KBM-7 (cell line): ENCODE measurements around the gene RNMT.
"Not testable (repeated sequence)": the region's sequence is repeated elsewhere in the genome, so short reads cannot be mapped to it uniquely, and the experiment has no call there.

Experiments used
- DNase-seq: peaks from one replicate; pipeline ENCODE4 v3.0.0-alpha.2; 2015
- in situ Hi-C: fragments of 300-500 bp; cut with MboI; formaldehyde crosslinking; loops from 2 replicates; pipeline ENCODE4 v1.14.3; 2020; ENCODE audit warnings: low sequenced_read_pairs, low pct_unique_long_range_greater_than_20kb, mixed read lengths

RNMT gene

GRCh38 chr18:13725566-13726231 lies 774 bp upstream of the RNMT start:
- in situ Hi-C loops, result no loop called here
- DNase-seq, result no peak

- in situ Hi-C loops, result no loop called here
Observed at GRCh38 chr18:13726972-13727331, 479 bp downstream of the RNMT start.

GRCh38 chr18:13730481-13730880 lies 4.0 kb downstream of the RNMT start:
- in situ Hi-C loops, result no loop called here
- DNase-seq, result no peak

More at GRCh38 chr18:13726972-13727331, 479 bp downstream of the RNMT start:
- DNase-seq, result no peak

- DNase-seq, result no peak
- in situ Hi-C loops, result no loop called here
Observed at GRCh38 chr18:13735681-13736080, 9.2 kb downstream of the RNMT start.

- in situ Hi-C loops, result no loop called here
- DNase-seq, result no peak
Observed at GRCh38 chr18:13745696-13746095, 19.2 kb downstream of the RNMT start.

- in situ Hi-C loops, result no loop called here
- no peak for DNase-seq
Observed at GRCh38 chr18:13746633-13747032, 20.2 kb downstream of the RNMT start.

- in situ Hi-C loops, DNase-seq: not testable (repeated sequence)
Observed at GRCh38 chr18:13751599-13751998, 25.1 kb downstream of the RNMT start.

- DNase-seq, result no peak
- in situ Hi-C loops, result no loop called here
Observed at GRCh38 chr18:13756261-13756660, 29.8 kb downstream of the RNMT start.

- DNase-seq, result no peak
- in situ Hi-C loops, result no loop called here
Observed at GRCh38 chr18:13756671-13757070, 30.2 kb downstream of the RNMT start.

- in situ Hi-C loops, result no loop called here
- DNase-seq, result no peak
Observed at GRCh38 chr18:13758622-13759021, 32.1 kb downstream of the RNMT start.

- in situ Hi-C loops, result no loop called here
- DNase-seq, result no peak
Observed at GRCh38 chr18:13760047-13760446, 33.6 kb downstream of the RNMT start.

- DNase-seq, result no peak
- in situ Hi-C loops, result no loop called here
Observed at GRCh38 chr18:13762690-13763439, 36.4 kb downstream of the RNMT start.

- DNase-seq, result no peak
- in situ Hi-C loops, result no loop called here
Observed at GRCh38 chr18:13775058-13775457, 48.6 kb downstream of the RNMT start.

- in situ Hi-C loops, result no loop called here
- no peak for DNase-seq
Observed at GRCh38 chr18:13791181-13791580, 64.7 kb downstream of the RNMT start.

- DNase-seq, result no peak
Observed at GRCh38 chr18:13793819-13794218, 67.3 kb downstream of the RNMT start.

GRCh38 chr18:13796515-13796914 lies 70.0 kb downstream of the RNMT start:
- no peak for DNase-seq
- in situ Hi-C loops, result no loop called here

More at GRCh38 chr18:13793819-13794218, 67.3 kb downstream of the RNMT start:
- in situ Hi-C loops, result no loop called here

GRCh38 chr18:13797157-13797611 lies 70.7 kb downstream of the RNMT start:
- in situ Hi-C loops, result no loop called here
- no peak for DNase-seq

- in situ Hi-C loops, result no loop called here
- no peak for DNase-seq
Observed at GRCh38 chr18:13799396-13799795, 72.9 kb downstream of the RNMT start.

- in situ Hi-C loops, result no loop called here
- peak; percentile 43 for DNase-seq
Observed at GRCh38 chr18:13800505-13801259, 74.2 kb downstream of the RNMT start.

- in situ Hi-C loops, result no loop called here
- no peak for DNase-seq
Observed at GRCh38 chr18:13801260-13801601, 74.8 kb downstream of the RNMT start.
